ENCODE results near the gene DYNLT4.

Gene DYNLT4

DNA sequence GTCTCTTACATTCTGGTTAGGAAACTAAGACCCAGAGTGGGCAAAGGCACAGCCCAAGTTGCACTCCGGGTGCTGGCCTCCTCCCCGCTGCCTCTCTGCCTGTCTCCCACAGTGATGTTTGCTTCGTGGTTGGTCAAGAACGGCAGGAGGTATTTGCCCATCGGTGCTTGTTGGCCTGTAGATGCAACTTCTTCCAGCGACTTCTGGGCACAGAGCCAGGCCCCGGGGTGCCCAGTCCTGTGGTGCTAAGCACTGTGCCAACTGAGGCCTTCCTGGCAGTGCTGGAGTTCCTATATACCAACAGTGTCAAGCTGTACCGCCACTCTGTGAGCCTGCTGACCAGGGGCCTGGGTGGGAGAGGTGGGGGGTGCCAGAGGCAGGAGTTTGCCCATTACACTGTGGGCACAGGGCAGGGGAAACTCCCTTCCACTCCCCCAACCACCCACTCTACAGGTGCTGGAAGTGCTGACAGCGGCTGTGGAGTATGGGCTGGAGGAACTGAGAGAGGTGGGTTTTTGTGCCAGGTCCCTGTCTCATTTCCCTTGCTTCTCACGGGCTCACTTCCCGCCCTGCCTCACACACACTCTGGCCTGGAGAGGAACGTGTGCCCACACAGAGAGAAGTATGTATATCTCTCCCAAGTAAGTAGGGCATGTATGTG is 3.1 kb upstream of the DYNLT4 start:
- peaks cover 64% of the 10 kb centered on the region in 2 donors for H3K4me1 ChIP-seq (ENCODE audit: control insufficient read depth in 1 of 2, insufficient read depth in 2 of 2, low read length in 2 of 2)
- no peaks in the 10 kb centered on the region for H3K9me3 ChIP-seq (ENCODE audit: control insufficient read depth in 1 of 2, low read length in 2 of 2)
- H3K9ac ChIP-seq (ENCODE audit: low read depth in 1 of 2, low read length in 2 of 2): peak overlapping the region; percentile 55 to 71
- H3K27me3 ChIP-seq (ENCODE audit: control insufficient read depth in 1 of 2, insufficient read depth in 2 of 2, low read length in 2 of 2): no peaks in the 10 kb centered on the region
- H3K4me3 ChIP-seq (ENCODE audit: low read depth in 1 of 2, low read length in 2 of 2): peak overlapping the region; percentile 7 to 40
- peak overlapping the region; percentile 73 for H3K27ac ChIP-seq (ENCODE audit: low read depth, low read length)
- H3K36me3 ChIP-seq (ENCODE audit: control insufficient read depth in 1 of 2, insufficient read depth in 2 of 2, low read length in 2 of 2): peaks cover 6 to 8% of the 10 kb centered on the region in 2 donors

GRCh38 chr1:44808938-44809917 is 2.1 kb upstream of the DYNLT4 start:
- Histone ChIP-seq H3K27ac (ENCODE audit: low read depth, low read length) (peak overlapping the region; percentile 97), H3K36me3 (ENCODE audit: control insufficient read depth in 1 of 2, insufficient read depth in 2 of 2, low read length in 2 of 2) (peaks cover 6 to 17% of the 10 kb centered on the region in 2 donors), H3K4me1 (ENCODE audit: control insufficient read depth in 1 of 2, insufficient read depth in 2 of 2, low read length in 2 of 2) (peaks cover 64% of the 10 kb centered on the region in 2 donors), H3K9ac (ENCODE audit: low read depth in 1 of 2, low read length in 2 of 2) (peak overlapping the region; percentile 55 to 71), H3K9me3 (ENCODE audit: control insufficient read depth in 1 of 2, low read length in 2 of 2) (no peaks in the 10 kb centered on the region), H3K4me3 (ENCODE audit: low read depth in 1 of 2, low read length in 2 of 2) (peak overlapping the region; percentile 40 to 51), H3K27me3 (ENCODE audit: control insufficient read depth in 1 of 2, insufficient read depth in 2 of 2, low read length in 2 of 2) (no peaks in the 10 kb centered on the region)

DNA sequence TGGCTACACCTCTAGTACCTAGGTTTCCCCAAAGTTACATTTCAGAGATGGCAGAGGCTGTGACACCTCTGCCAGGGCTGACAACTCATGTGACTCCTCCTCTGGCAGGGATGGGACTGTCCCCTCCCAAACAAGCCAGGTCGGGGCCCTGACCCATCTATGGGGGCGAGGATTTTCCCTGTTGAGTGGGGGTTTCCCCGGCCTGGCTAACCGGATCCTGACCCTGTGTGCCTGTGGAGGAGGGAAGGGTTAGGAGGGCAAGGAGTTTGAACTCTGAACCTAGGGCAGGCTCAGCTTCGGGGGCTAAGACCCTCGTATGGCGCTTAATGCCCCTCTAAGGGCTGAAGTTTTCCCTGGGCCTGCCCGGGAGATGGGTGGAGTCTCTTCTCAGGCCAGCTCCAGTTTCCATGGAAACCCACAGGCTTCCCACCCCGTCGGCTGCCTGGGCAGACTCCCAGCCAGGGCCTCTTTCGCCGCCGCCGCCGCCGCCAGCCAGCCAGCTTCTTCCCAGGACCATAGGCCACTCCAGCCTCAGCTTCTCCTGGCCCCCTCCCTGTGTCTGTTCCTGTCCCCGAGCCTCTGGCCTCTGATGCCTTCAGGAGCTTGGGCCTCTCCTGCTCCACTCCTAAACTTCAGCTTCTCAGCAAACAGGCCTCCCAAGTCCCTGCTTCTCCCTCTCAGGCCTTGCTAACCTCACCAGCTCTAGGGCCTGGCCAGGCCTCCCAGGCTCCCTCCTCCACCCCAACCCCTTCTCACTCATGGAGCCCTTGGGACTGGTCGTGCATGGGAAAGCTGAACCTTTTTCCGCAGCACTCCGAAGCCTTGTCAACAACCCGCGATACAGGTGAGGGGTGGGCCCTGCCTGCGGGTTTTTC is 1.1 kb upstream of the DYNLT4 start, which contains the start of gene BTBD19:
Gene BTBD19, plus strand, starts transcription at position 461 of the 875 bp plus-strand sequence. Its CDS starts 298 bp downstream, at position 759.
- Histone ChIP-seq H3K27me3 (ENCODE audit: control insufficient read depth in 1 of 2, insufficient read depth in 2 of 2, low read length in 2 of 2) (no peaks in the 10 kb centered on the region), H3K4me3 (ENCODE audit: low read depth in 1 of 2, low read length in 2 of 2) (peak within 1 kb of the TSS; percentile 40 to 51), H3K4me1 (ENCODE audit: control insufficient read depth in 1 of 2, insufficient read depth in 2 of 2, low read length in 2 of 2) (peaks cover 64% of the 10 kb centered on the region in 2 donors), H3K27ac (ENCODE audit: low read depth, low read length) (peak within 1 kb of the TSS; percentile 97), H3K9ac (ENCODE audit: low read depth in 1 of 2, low read length in 2 of 2) (peak within 1 kb of the TSS; percentile 55 to 71), H3K9me3 (ENCODE audit: control insufficient read depth in 1 of 2, low read length in 2 of 2) (no peaks in the 10 kb centered on the region), H3K36me3 (ENCODE audit: control insufficient read depth in 1 of 2, insufficient read depth in 2 of 2, low read length in 2 of 2) (peaks cover 10 to 26% of the 10 kb centered on the region in 2 donors)

GRCh38 chr1:44807364-44808062 is 362 bp upstream of the DYNLT4 start:
- no peaks in the 10 kb centered on the region for H3K27me3 ChIP-seq (ENCODE audit: control insufficient read depth in 1 of 2, insufficient read depth in 2 of 2, low read length in 2 of 2)
- peaks cover 18 to 34% of the 10 kb centered on the region in 2 donors for H3K36me3 ChIP-seq (ENCODE audit: control insufficient read depth in 1 of 2, insufficient read depth in 2 of 2, low read length in 2 of 2)
- H3K4me3 ChIP-seq (ENCODE audit: low read depth in 1 of 2, low read length in 2 of 2): peak overlapping the region; percentile 28 to 36
- H3K4me1 ChIP-seq (ENCODE audit: control insufficient read depth in 1 of 2, insufficient read depth in 2 of 2, low read length in 2 of 2): peaks cover 61 to 64% of the 10 kb centered on the region in 2 donors
- H3K9me3 ChIP-seq (ENCODE audit: control insufficient read depth in 1 of 2, low read length in 2 of 2): no peaks in the 10 kb centered on the region
- H3K27ac ChIP-seq (ENCODE audit: low read depth, low read length): peak overlapping the region; percentile 97
- H3K9ac ChIP-seq (ENCODE audit: low read depth in 1 of 2, low read length in 2 of 2): peak overlapping the region; percentile 55 to 71

- no peak overlapping the region for H3K4me3 ChIP-seq (ENCODE audit: low read depth in 1 of 2, low read length in 2 of 2)
- H3K4me1 ChIP-seq (ENCODE audit: control insufficient read depth in 1 of 2, insufficient read depth in 2 of 2, low read length in 2 of 2): peaks cover 62% of the 10 kb centered on the region in 2 donors
- H3K36me3 ChIP-seq (ENCODE audit: control insufficient read depth in 1 of 2, insufficient read depth in 2 of 2, low read length in 2 of 2): peaks cover 18 to 35% of the 10 kb centered on the region in 2 donors
- no peaks in the 10 kb centered on the region for H3K27me3 ChIP-seq (ENCODE audit: control insufficient read depth in 1 of 2, insufficient read depth in 2 of 2, low read length in 2 of 2)
- H3K27ac ChIP-seq (ENCODE audit: low read depth, low read length): peak overlapping the region; percentile 97
- no peaks in the 10 kb centered on the region for H3K9me3 ChIP-seq (ENCODE audit: control insufficient read depth in 1 of 2, low read length in 2 of 2)
- H3K9ac ChIP-seq (ENCODE audit: low read depth in 1 of 2, low read length in 2 of 2): peak overlapping the region; percentile 55 to 71
These were observed 987 bp downstream of the DYNLT4 start for GRCh38 chr1:44806025-44806703.

- Histone ChIP-seq H3K27me3 (ENCODE audit: control insufficient read depth in 1 of 2, insufficient read depth in 2 of 2, low read length in 2 of 2) (no peaks in the 10 kb centered on the region), H3K4me3 (ENCODE audit: low read depth in 1 of 2, low read length in 2 of 2) (no peak overlapping the region), H3K9me3 (ENCODE audit: control insufficient read depth in 1 of 2, low read length in 2 of 2) (no peaks in the 10 kb centered on the region), H3K27ac (ENCODE audit: low read depth, low read length) (no peak overlapping the region), H3K9ac (ENCODE audit: low read depth in 1 of 2, low read length in 2 of 2) (no peak overlapping the region), H3K4me1 (ENCODE audit: control insufficient read depth in 1 of 2, insufficient read depth in 2 of 2, low read length in 2 of 2) (peaks cover 61 to 62% of the 10 kb centered on the region in 2 donors), H3K36me3 (ENCODE audit: control insufficient read depth in 1 of 2, insufficient read depth in 2 of 2, low read length in 2 of 2) (peaks cover 18 to 35% of the 10 kb centered on the region in 2 donors)
These were observed 1.7 kb downstream of the DYNLT4 start for GRCh38 chr1:44805311-44806024.

- Histone ChIP-seq H3K9ac (ENCODE audit: low read depth in 1 of 2, low read length in 2 of 2) (no peak overlapping the region), H3K27me3 (ENCODE audit: control insufficient read depth in 1 of 2, insufficient read depth in 2 of 2, low read length in 2 of 2) (no peaks in the 10 kb centered on the region), H3K4me3 (ENCODE audit: low read depth in 1 of 2, low read length in 2 of 2) (no peak overlapping the region), H3K36me3 (ENCODE audit: control insufficient read depth in 1 of 2, insufficient read depth in 2 of 2, low read length in 2 of 2) (peaks cover 18 to 35% of the 10 kb centered on the region in 2 donors), H3K4me1 (ENCODE audit: control insufficient read depth in 1 of 2, insufficient read depth in 2 of 2, low read length in 2 of 2) (peaks cover 43 to 45% of the 10 kb centered on the region in 2 donors), H3K9me3 (ENCODE audit: control insufficient read depth in 1 of 2, low read length in 2 of 2) (no peaks in the 10 kb centered on the region), H3K27ac (ENCODE audit: low read depth, low read length) (no peak overlapping the region)
These were observed 3.6 kb downstream of the DYNLT4 start for GRCh38 chr1:44803312-44804095.

GRCh38 chr1:44803062-44803311 is 4.2 kb downstream of the DYNLT4 start:
- H3K9me3 ChIP-seq (ENCODE audit: control insufficient read depth in 1 of 2, low read length in 2 of 2): no peaks in the 10 kb centered on the region
- H3K4me1 ChIP-seq (ENCODE audit: control insufficient read depth in 1 of 2, insufficient read depth in 2 of 2, low read length in 2 of 2): peaks cover 38 to 39% of the 10 kb centered on the region in 2 donors
- H3K36me3 ChIP-seq (ENCODE audit: control insufficient read depth in 1 of 2, insufficient read depth in 2 of 2, low read length in 2 of 2): peaks cover 18 to 35% of the 10 kb centered on the region in 2 donors
- H3K27ac ChIP-seq (ENCODE audit: low read depth, low read length): no peak overlapping the region
- H3K27me3 ChIP-seq (ENCODE audit: control insufficient read depth in 1 of 2, insufficient read depth in 2 of 2, low read length in 2 of 2): no peaks in the 10 kb centered on the region
- no peak overlapping the region for H3K4me3 ChIP-seq (ENCODE audit: low read depth in 1 of 2, low read length in 2 of 2)
- H3K9ac ChIP-seq (ENCODE audit: low read depth in 1 of 2, low read length in 2 of 2): peak overlapping the region in 1 of 2 donors; percentile 56

Data from duodenal mucosa (tissue), 2 donors.